HG02678 (cell line): ENCODE results near the gene TRIL.

Experiments used
- ATAC-seq: cut with Tn5 transposase; IDR thresholded peaks from one replicate; pipeline ENCODE4 v1.9.1; 2021; ENCODE audit warnings: mild to moderate bottlenecking, moderate library complexity; ENCODE audit not compliant: unreplicated experiment

Gene TRIL

GRCh38 chr7:28958235-28958979 is at the start of gene TRIL:
Gene TRIL (minus strand): TSS chr7:28958330. CDS start chr7:28958046, 284 bp downstream.
- ATAC-seq, result no peak

GRCh38 chr7:29007127-29007526 is 49.0 kb upstream of the TRIL start:
- no peak for ATAC-seq

- no peak for ATAC-seq
These were observed 47.7 kb upstream of the TRIL start for GRCh38 chr7:29005829-29006228.

GRCh38 chr7:29005406-29005805 is 47.3 kb upstream of the TRIL start:
- no peak for ATAC-seq

GRCh38 chr7:29003703-29004102 is 45.6 kb upstream of the TRIL start:
- no peak for ATAC-seq

GRCh38 chr7:29000717-29001076 is 42.6 kb upstream of the TRIL start:
- ATAC-seq, result no peak

- no peak for ATAC-seq
These were observed 42.0 kb upstream of the TRIL start for GRCh38 chr7:28999895-29000716.

GRCh38 chr7:28999427-28999826 is 41.3 kb upstream of the TRIL start:
- ATAC-seq, result no peak

- no peak for ATAC-seq
These were observed 40.0 kb upstream of the TRIL start for GRCh38 chr7:28998105-28998504.

GRCh38 chr7:28996836-28997235 is 38.7 kb upstream of the TRIL start:
- no peak for ATAC-seq

- ATAC-seq, result no peak
These were observed 35.2 kb upstream of the TRIL start for GRCh38 chr7:28993371-28993770.

- no peak for ATAC-seq
These were observed 34.7 kb upstream of the TRIL start for GRCh38 chr7:28992798-28993197.

GRCh38 chr7:28990200-28990960 is 32.2 kb upstream of the TRIL start:
- ATAC-seq, result no peak

GRCh38 chr7:28989211-28989980 is 31.3 kb upstream of the TRIL start:
- ATAC-seq, result no peak

- no peak for ATAC-seq
These were observed 30.7 kb upstream of the TRIL start for GRCh38 chr7:28988810-28989209.

- ATAC-seq, result no peak
These were observed 30.0 kb upstream of the TRIL start for GRCh38 chr7:28988091-28988490.

GRCh38 chr7:28986765-28987110 is 28.6 kb upstream of the TRIL start:
- no peak for ATAC-seq

- no peak for ATAC-seq
These were observed 28.1 kb upstream of the TRIL start for GRCh38 chr7:28986028-28986764.

GRCh38 chr7:28984631-28985030 is 26.5 kb upstream of the TRIL start:
- no peak for ATAC-seq

GRCh38 chr7:28984217-28984616 is 26.1 kb upstream of the TRIL start:
- ATAC-seq, result no peak
